D721Med (cell line): ENCODE results near the gene ALDH4A1.
A peak's percentile ranks its signal among the peaks of the same experiment; 100 is the strongest.

Experiments used
- DNase-seq: peaks from one replicate; pipeline ENCODE4 v3.0.0; 2011; ENCODE audit warnings: low spot score; ENCODE audit not compliant: insufficient read length
- FAIRE-seq: peaks from 2 replicates; lab custom pipeline; 2011; peaks lifted over from hg19 to GRCh38; lab: Jason Lieb, UNC
- TF ChIP-seq, protein P1 (sequence below): IDR thresholded peaks from 2 replicates; pipeline ENCODE4 v1.5.1; 2012; ENCODE audit warnings: mild to moderate bottlenecking, control low read depth; ENCODE audit not compliant: insufficient read depth; ENCODE audit errors: missing control alignments

ALDH4A1 gene

GRCh38 chr1:18907021-18907916 lies 4.9 kb upstream of the ALDH4A1 start:
- peak; percentile 36 for DNase-seq
- TF ChIP-seq, protein P1, sequence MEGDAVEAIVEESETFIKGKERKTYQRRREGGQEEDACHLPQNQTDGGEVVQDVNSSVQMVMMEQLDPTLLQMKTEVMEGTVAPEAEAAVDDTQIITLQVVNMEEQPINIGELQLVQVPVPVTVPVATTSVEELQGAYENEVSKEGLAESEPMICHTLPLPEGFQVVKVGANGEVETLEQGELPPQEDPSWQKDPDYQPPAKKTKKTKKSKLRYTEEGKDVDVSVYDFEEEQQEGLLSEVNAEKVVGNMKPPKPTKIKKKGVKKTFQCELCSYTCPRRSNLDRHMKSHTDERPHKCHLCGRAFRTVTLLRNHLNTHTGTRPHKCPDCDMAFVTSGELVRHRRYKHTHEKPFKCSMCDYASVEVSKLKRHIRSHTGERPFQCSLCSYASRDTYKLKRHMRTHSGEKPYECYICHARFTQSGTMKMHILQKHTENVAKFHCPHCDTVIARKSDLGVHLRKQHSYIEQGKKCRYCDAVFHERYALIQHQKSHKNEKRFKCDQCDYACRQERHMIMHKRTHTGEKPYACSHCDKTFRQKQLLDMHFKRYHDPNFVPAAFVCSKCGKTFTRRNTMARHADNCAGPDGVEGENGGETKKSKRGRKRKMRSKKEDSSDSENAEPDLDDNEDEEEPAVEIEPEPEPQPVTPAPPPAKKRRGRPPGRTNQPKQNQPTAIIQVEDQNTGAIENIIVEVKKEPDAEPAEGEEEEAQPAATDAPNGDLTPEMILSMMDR, result peak; percentile 71
- FAIRE-seq, result no peak

DNA sequence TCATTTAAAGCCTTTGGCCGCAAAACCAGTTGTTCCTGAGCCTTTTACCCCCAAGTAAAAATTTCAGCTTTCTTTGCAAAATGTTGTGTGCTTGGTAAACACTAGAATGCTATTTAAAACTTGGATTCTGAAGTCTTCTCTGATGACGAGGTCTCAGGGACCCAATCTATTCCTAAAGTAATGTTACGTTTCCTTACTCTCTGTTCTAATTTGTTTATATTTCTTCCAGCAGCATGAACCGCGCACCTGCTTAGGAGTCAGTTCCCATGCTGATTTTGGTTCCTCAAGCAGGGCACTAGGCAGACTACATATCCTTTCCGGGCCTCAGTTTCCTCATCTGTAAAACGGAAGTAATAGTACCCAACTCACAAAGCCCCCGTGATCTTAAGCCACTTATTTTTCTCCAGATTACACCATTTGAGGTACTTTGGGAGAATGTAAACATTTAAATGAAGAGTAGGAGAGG lies 969 bp upstream of the ALDH4A1 start:
- FAIRE-seq (no peak), DNase-seq (no peak)
- TF ChIP-seq, protein P1, result no peak

- FAIRE-seq (no peak), DNase-seq (no peak)
- TF ChIP-seq, protein P1, result no peak
These were observed 318 bp downstream of the ALDH4A1 start for GRCh38 chr1:18901952-18902522.

GRCh38 chr1:18901147-18901951 lies 1.0 kb downstream of the ALDH4A1 start:
- TF ChIP-seq, protein P1, result no peak
- no peak for FAIRE-seq
- no peak for DNase-seq

DNA sequence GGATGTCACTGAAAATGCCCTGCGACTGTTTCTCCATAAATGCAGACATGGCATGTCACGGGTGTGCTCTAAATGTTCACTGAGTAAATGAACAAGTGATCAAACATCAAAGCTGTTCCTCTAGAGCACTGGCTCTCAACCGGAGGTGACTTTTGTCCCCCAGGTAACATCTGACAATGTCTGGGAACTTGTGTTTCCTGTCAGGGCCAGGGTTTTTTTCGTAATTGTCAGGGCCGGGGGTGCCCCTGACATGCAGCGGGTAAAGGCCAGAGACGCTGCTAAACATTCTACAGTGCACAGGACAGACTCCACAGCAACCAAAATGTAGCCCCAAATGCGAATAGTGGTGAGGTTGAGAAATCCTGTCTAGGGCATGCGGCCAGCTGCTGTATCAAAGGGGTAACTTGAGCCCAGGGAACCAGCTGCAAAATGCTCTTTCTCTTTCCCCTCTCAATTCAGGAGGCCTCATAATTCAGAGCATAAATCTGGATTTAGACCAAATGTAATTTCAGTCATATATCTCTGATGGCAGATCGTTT lies 2.0 kb downstream of the ALDH4A1 start:
- FAIRE-seq (no peak), DNase-seq (no peak)
- TF ChIP-seq, protein P1, result no peak

DNA sequence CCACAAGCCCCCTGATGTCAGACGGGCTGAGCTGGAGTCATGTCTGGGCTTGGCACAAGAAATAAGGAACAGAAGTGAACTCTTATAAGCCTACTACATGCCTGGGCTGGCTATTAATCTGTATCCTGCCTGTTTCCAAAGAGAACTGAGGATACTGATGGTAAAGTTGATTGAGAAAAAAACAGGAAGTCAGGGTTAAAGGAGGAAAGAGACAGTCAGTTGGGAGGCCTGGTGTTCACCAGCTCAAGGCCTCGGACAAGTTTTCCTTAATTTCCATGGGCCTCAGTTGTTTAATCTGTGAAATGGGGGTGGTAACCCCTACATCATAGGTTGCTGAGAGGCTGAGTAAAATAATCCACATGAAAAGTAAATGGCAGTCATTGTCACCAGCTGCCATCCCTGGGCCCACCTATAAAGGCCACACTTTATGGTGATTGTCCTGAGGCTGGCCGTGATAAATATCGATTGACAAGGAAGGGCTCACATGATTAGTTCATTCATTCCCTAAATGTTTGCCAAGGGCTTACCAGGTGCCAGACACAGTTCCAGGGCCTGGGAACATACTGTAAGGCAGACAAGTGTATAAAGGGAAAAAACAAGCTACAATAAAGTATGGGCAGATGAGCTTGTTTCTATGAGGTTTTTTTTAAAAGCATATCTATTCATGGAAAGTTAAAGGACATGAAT lies 2.8 kb downstream of the ALDH4A1 start:
- TF ChIP-seq, protein P1, result no peak
- FAIRE-seq, result no peak
- no peak for DNase-seq
